IMR-90 (cell line): ENCODE results near the gene ABHD17C. TPM values are rescaled to one million over a fixed set of nuclear protein-coding genes. Genes with fewer than 3 reads are reported as not detected.
A peak's percentile ranks its signal among the peaks of the same experiment; 100 is the strongest.

Source experiments
- ATAC-seq: fragments of 200-7000 bp; cut with Tn5 transposase; 2 replicates; pipeline ENCODE4 v1.9.1; 2020; ENCODE audit warnings: low read depth, mild to moderate bottlenecking, moderate library complexity
- Bru-seq: library from RNA; stranded (reverse); fragments of 400-500 nt; gene quantifications from one replicate; lab custom pipeline; 2021; lab: Mats Ljungman, UMichigan
- BruChase-seq, 2 experiments: library from RNA; stranded (reverse); fragments of 400-500 nt; gene quantifications; one replicate each; lab custom pipeline; 2021; lab: Mats Ljungman, UMichigan
- BruUV-seq: library from RNA; stranded (reverse); fragments of 400-500 nt; replicated peaks from 2 replicates; lab custom pipeline; 2021; lab: Mats Ljungman, UMichigan
- CTCF ChIA-PET: fragments of 300-600 bp; formaldehyde crosslinking; extraction: SDS; loops from one replicate; lab custom pipeline; 2021; ENCODE audit warnings: antibody characterized with exemption; lab: Yijun Ruan, JAX
- POLR2A ChIA-PET: fragments of 300-600 bp; sonication (Branson Sonifier 250); formaldehyde crosslinking; loops from one replicate; lab custom pipeline; 2022; ENCODE audit warnings: antibody characterized with exemption; ENCODE audit not compliant: unreplicated experiment; lab: Charles Lee
- DNase-seq: peaks from one replicate; pipeline ENCODE4 v3.0.0; 2013
- H2AFZ ChIP-seq: replicated peaks from 2 replicates; pipeline ENCODE3; 2013; ENCODE audit warnings: low read length, mild to moderate bottlenecking; ENCODE audit not compliant: poor library complexity
- H2AK5ac ChIP-seq: 2 replicates; pipeline ENCODE4 v1.6.1; 2013; ENCODE audit warnings: low read depth, low read length, inconsistent platforms
- H2AK9ac ChIP-seq: replicated peaks from 2 replicates; pipeline ENCODE3; 2013; ENCODE audit warnings: mild to moderate bottlenecking, low read depth, low read length, moderate library complexity; ENCODE audit not compliant: poor library complexity
- H2BK120ac ChIP-seq: 2 replicates; pipeline ENCODE4 v1.6.1; 2013; ENCODE audit warnings: low read depth, low read length, inconsistent platforms
- H2BK15ac ChIP-seq: 3 replicates; pipeline ENCODE4 v1.6.1; 2013; ENCODE audit warnings: low read depth, low read length, inconsistent platforms
- H2BK20ac ChIP-seq: 2 replicates; pipeline ENCODE4 v1.6.1; 2013; ENCODE audit warnings: low read depth, mild to moderate bottlenecking, inconsistent platforms, low read length, moderate library complexity
- H2BK5ac ChIP-seq: 2 replicates; pipeline ENCODE4 v1.6.1; 2013; ENCODE audit warnings: mild to moderate bottlenecking, low read depth, low read length, inconsistent platforms; ENCODE audit not compliant: poor library complexity, severe bottlenecking
- H3K14ac ChIP-seq: replicated peaks from 2 replicates; pipeline ENCODE4 v1.6.1; 2013; ENCODE audit warnings: low read depth, low read length, inconsistent platforms
- H3K18ac ChIP-seq: 2 replicates; pipeline ENCODE4 v1.6.1; 2013; ENCODE audit warnings: low read depth, low read length, control low read depth
- H3K23ac ChIP-seq: 2 replicates; pipeline ENCODE4 v1.6.1; 2013; ENCODE audit warnings: low read depth, low read length, inconsistent platforms
- H3K27ac ChIP-seq: 2 replicates; pipeline ENCODE4 v1.5.1; 2013; ENCODE audit warnings: mild to moderate bottlenecking, control low read depth, low read length; ENCODE audit not compliant: insufficient read depth
- H3K27me3 ChIP-seq: 2 replicates; pipeline ENCODE4 v1.6.1; 2013; ENCODE audit warnings: low read length; ENCODE audit not compliant: control insufficient read depth, insufficient read depth
- H3K36me3 ChIP-seq: 2 replicates; pipeline ENCODE4 v1.6.1; 2013; ENCODE audit warnings: low read length, mixed read lengths; ENCODE audit not compliant: control insufficient read depth, insufficient read depth
- H3K4ac ChIP-seq: 2 replicates; pipeline ENCODE4 v1.6.1; 2013; ENCODE audit warnings: low read depth, low read length, inconsistent platforms
- H3K4me1 ChIP-seq: 2 replicates; pipeline ENCODE4 v1.6.1; 2013; ENCODE audit warnings: low read length, mixed read lengths; ENCODE audit not compliant: control insufficient read depth, insufficient read depth
- H3K4me2 ChIP-seq: 2 replicates; pipeline ENCODE4 v1.6.1; 2013; ENCODE audit warnings: low read depth, mild to moderate bottlenecking, control low read depth, low read length, moderate library complexity
- H3K4me3 ChIP-seq: 2 replicates; pipeline ENCODE4 v1.5.1; 2013; ENCODE audit warnings: low read depth, mild to moderate bottlenecking, control low read depth, low read length, moderate library complexity; ENCODE audit not compliant: insufficient read depth
- H3K56ac ChIP-seq: 2 replicates; pipeline ENCODE4 v1.6.1; 2013; ENCODE audit warnings: low read length, inconsistent platforms; ENCODE audit not compliant: insufficient read depth; ENCODE audit errors: extremely low read depth
- H3K79me1 ChIP-seq, 2 experiments: 2 replicates each; pipeline ENCODE4 v1.6.1; 2013; ENCODE audit warnings: low read length in 2 of 2, inconsistent platforms in 1 of 2, low read depth in 1 of 2
- H3K9ac ChIP-seq: 2 replicates; pipeline ENCODE4 v1.6.1; 2013; ENCODE audit warnings: low read depth, low read length, control low read depth
- H3K9me1 ChIP-seq: 2 replicates; pipeline ENCODE4 v1.6.1; 2013; ENCODE audit warnings: low read length, inconsistent platforms; ENCODE audit not compliant: insufficient read depth
- H3K9me3 ChIP-seq: 2 replicates; pipeline ENCODE4 v1.6.1; 2013; ENCODE audit warnings: low read length; ENCODE audit not compliant: control insufficient read depth, insufficient read depth
- H4K20me1 ChIP-seq: 2 replicates; pipeline ENCODE4 v1.6.1; 2013; ENCODE audit warnings: low read length, inconsistent platforms; ENCODE audit not compliant: insufficient read depth
- H4K5ac ChIP-seq: 2 replicates; pipeline ENCODE4 v1.6.1; 2013; ENCODE audit warnings: mild to moderate bottlenecking, low read depth, low read length, control low read depth
- H4K8ac ChIP-seq, 2 experiments: 2 replicates each; pipeline ENCODE4 v1.6.1; 2013; ENCODE audit warnings: low read depth in 2 of 2, low read length in 2 of 2, control low read depth in 1 of 2, inconsistent platforms in 1 of 2
- H4K91ac ChIP-seq: 2 replicates; pipeline ENCODE4 v1.6.1; 2013; ENCODE audit warnings: low read depth, low read length, inconsistent platforms; ENCODE audit not compliant: insufficient read depth
- MXI1 ChIP-seq: IDR thresholded peaks from 2 replicates; pipeline ENCODE4 v1.6.1; 2012; ENCODE audit warnings: low read depth, mild to moderate bottlenecking, low read length, moderate library complexity, borderline replicate concordance
- NFE2L2 ChIP-seq: fragments of 150-350 bp; IDR thresholded peaks from 2 replicates; pipeline ENCODE4 v1.6.1; 2016; ENCODE audit warnings: low read depth, mild to moderate bottlenecking, low read length
- WGBS, 2 experiments: methylation state at CpG; one replicate each; pipeline versions ENCODE4 v1.1.5 to v1.1.7; 2013; ENCODE audit warnings: missing lambda C conversion rate in 2 of 2; ENCODE audit not compliant: insufficient read length in 1 of 2; ENCODE audit errors: extremely low coverage in 2 of 2; 5-methylcytosine and 5-hydroxymethylcytosine counted together
- dilution Hi-C: fragments of 300-500 bp; cut with HindIII; formaldehyde crosslinking; loops from one replicate; pipeline ENCODE4 v1.14.3; 2018; ENCODE audit warnings: low sequenced_read_pairs; ENCODE audit not compliant: unreplicated experiment
- in situ Hi-C: fragments of 300-500 bp; cut with MboI; formaldehyde crosslinking; loops from 3 replicates; pipeline ENCODE4 v1.14.3; 2019; ENCODE audit warnings: low sequenced_read_pairs, inconsistent platforms, mixed read lengths
- intact Hi-C: fragments of 100-400 bp; cut with micrococcal nuclease; formaldehyde crosslinking; loops from 2 replicates; pipeline ENCODE4 v1.10.0; 2022
- long read RNA-seq: library from polyadenylated mRNA; unstranded; transcript quantifications from one replicate; pipeline ENCODE4 v2.0.0, GENCODE V29; 2021; ENCODE audit not compliant: unreplicated experiment
- polyA plus RNA-seq, 3 experiments: library from polyadenylated mRNA; depleted of rRNA; stranded (reverse); fragments of >200 nt; gene quantifications; 2 replicates each; pipeline ENCODE4 v1.2.3, GENCODE V29; 2012; ENCODE audit warnings: low replicate concordance in 1 of 3
- total RNA-seq: library from RNA; depleted of rRNA; stranded (reverse); fragments of >200 nt; gene quantifications from 2 replicates; pipeline ENCODE4 v1.2.3, GENCODE V29; 2012; rRNA removed

ABHD17C gene
- total RNA-seq, result 5.3 and 5.4 TPM in 2 replicates
- polyA plus RNA-seq (2012; rRNA removed), result 10.3 TPM in 2 replicates
- 6.5 and 8.3 TPM in 2 replicates for polyA plus RNA-seq (2012; cell fraction: cytosol; rRNA removed)
- 4.5 and 10.1 TPM in 2 replicates for polyA plus RNA-seq (2012; cell fraction: nucleus; rRNA removed; ENCODE audit: low replicate concordance)
- Bru-seq, nascent RNA, result percentile 90 among the genes with signal in this experiment
- percentile 82 among the genes with signal in this experiment for BruChase-seq, experiment 1, labeled RNA remaining after a 6-hour chase
- percentile 82 among the genes with signal in this experiment for BruChase-seq, experiment 2, labeled RNA remaining after a 2-hour chase
- long read RNA-seq, transcript ABHD17C-201 (3 exons, 2,368 nt), result major isoform, 86 of 98 reads
- long read RNA-seq, partial matches to known transcripts, result 3 of 98 reads
- long read RNA-seq, other reads (novel, unspliced or antisense), result 8 of 98 reads

DNA sequence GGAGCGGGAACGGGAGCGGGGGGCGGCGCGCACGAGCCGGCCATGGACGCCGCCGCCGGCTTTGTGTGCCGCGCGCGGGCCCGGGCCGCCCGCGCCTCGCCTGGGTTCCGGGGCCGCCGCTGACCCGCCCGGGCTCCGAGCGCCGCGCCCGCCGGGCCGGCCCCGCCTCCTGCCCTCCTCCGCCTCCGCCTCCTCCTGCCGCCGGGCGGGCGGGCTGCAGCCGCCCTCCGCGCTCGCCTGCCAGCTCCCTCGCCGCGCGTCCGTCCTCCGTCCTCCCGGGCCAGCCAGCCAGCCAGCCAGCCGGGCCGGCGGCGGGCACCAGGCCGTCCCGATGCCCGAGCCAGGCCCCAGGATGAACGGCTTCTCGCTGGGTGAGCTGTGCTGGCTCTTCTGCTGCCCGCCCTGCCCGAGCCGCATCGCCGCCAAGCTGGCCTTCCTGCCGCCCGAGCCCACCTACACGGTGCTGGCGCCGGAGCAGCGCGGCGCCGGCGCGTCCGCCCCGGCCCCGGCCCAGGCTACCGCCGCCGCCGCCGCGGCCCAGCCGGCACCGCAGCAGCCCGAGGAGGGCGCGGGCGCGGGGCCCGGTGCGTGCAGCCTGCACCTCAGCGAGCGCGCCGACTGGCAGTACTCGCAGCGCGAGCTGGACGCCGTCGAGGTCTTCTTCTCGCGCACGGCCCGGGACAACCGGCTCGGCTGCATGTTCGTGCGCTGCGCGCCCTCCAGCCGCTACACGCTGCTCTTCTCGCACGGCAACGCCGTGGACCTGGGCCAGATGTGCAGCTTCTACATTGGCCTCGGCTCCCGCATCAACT is at the start of gene ABHD17C:
Gene ABHD17C (plus strand): TSS at position 212 of the 812 bp plus-strand sequence. CDS start 120 bp downstream, at position 332.
- Histone ChIP-seq H3K23ac (peak within 1 kb of the TSS; percentile 98), H3K4ac (peak within 1 kb of the TSS; percentile 91), H3K36me3 (peaks cover 1% of the 10 kb centered on the region; the same call in 1 of the 2 replicates), H2AFZ (peak within 1 kb of the TSS; percentile 86), H3K56ac (peak within 1 kb of the TSS; percentile 78; the same call in 1 of the 2 replicates), H2BK120ac (peak within 1 kb of the TSS; percentile 84), H3K27ac (peak within 1 kb of the TSS; percentile 92), H4K91ac (peak within 1 kb of the TSS; percentile 75), H3K4me2 (peak within 1 kb of the TSS; percentile 98), H3K27me3 (no peaks in the 10 kb centered on the region), H2BK15ac (peak within 1 kb of the TSS; percentile 88), H3K18ac (peak within 1 kb of the TSS; percentile 91), H3K9ac (peak within 1 kb of the TSS; percentile 89), H3K9me3 (no peaks in the 10 kb centered on the region), H4K5ac (peak within 1 kb of the TSS; percentile 67), H3K9me1 (peaks cover 14% of the 10 kb centered on the region; the same call in 1 of the 2 replicates), H3K14ac (peak within 1 kb of the TSS; percentile 96), H3K4me3 (peak within 1 kb of the TSS; percentile 100), H4K8ac (peak within 1 kb of the TSS; percentile 67 to 85), H2BK5ac (peak within 1 kb of the TSS; percentile 74), H3K79me1 (peaks cover 25 to 57% of the 10 kb centered on the region in 2 experiments), H2BK20ac (peak within 1 kb of the TSS; percentile 4; the same call in 1 of the 2 replicates), H2AK5ac (peak within 1 kb of the TSS; percentile 76), H2AK9ac (peak within 1 kb of the TSS; percentile 94), H3K4me1 (peaks cover 14% of the 10 kb centered on the region), H4K20me1 (peaks cover 37% of the 10 kb centered on the region)
- DNase-seq (peak; percentile 53), ATAC-seq (peak; percentile 84)
- dilution Hi-C loops, result no loop called here
- intact Hi-C loops, result loop anchor here (1.0 to 5.0 kb wide), 3 partner anchors 84 to 277 kb away; partner anchors contain the start of gene CEMIP
- POLR2A ChIA-PET, result interaction anchor here (1.0 to 1.5 kb wide), 2 partner anchors 128 to 129 kb away, joined by 3 read pairs; no protein-coding TSS in a partner anchor
- TSS peak; percentile 44 for BruUV-seq
- in situ Hi-C loops, result no loop called here
- CTCF ChIA-PET, result interaction anchor here (2.1 to 2.3 kb wide), 2 partner anchors 81 to 128 kb away, joined by 8 to 12 read pairs; no protein-coding TSS in a partner anchor
- no peak for TF ChIP-seq NFE2L2
- TF ChIP-seq MXI1, result peak; percentile 48; the same call in 1 of the 2 replicates
- WGBS, 2 experiments, result 0% methylated on average over 73 of the region's 122 CpGs; no CpG with 5 or more reads in 1 of the 2 experiments
